Lower leg skin (tissue), 4 donors: ENCODE data around the gene PROM1. TPM values are rescaled to one million over a fixed set of nuclear protein-coding genes. Genes with fewer than 3 reads are reported as not detected.

ENCODE experiments used
- DNase-seq, 2 donors: peaks; one replicate each; pipeline ENCODE4 v3.0.0-alpha.2; 2019; ENCODE audit warnings: low spot score in 2 of 2
- H3K4me3 ChIP-seq: fragments of 200-600 bp; sonication (generic); 2 replicates; pipeline ENCODE4 v1.5.1; 2017; ENCODE audit warnings: mild to moderate bottlenecking, low read depth; ENCODE audit not compliant: poor library complexity, severe bottlenecking
- CTCF ChIP-seq, 3 donors: fragments of 450-650 bp; IDR thresholded peaks; one replicate each; pipeline ENCODE4 v1.5.1; 2016; ENCODE audit warnings: antibody characterized with exemption in 3 of 3, mild to moderate bottlenecking in 3 of 3, moderate library complexity in 2 of 3
- POLR2A ChIP-seq, 2 donors: fragments of 450-650 bp; IDR thresholded peaks; one replicate each; pipeline ENCODE4 v1.6.1; 2016 to 2017; ENCODE audit warnings: antibody characterized with exemption in 2 of 2, mild to moderate bottlenecking in 1 of 2, moderate library complexity in 1 of 2
- WGBS, 2 donors: methylation state at CpG; one replicate each; pipeline ENCODE4 v1.1.5; 2018; 5-methylcytosine and 5-hydroxymethylcytosine counted together
- intact Hi-C: fragments of 100-400 bp; cut with DNase I; formaldehyde crosslinking; loops from one replicate; pipeline ENCODE4 v1.15.0; 2023; ENCODE audit warnings: low total_unique reads
- total RNA-seq, 4 donors: library from RNA; depleted of rRNA; stranded (reverse); fragments of >200 nt; gene quantifications; one replicate each; pipeline ENCODE4 v1.1.0, GENCODE V29; 2016

The PROM1 gene
- total RNA-seq, 4 donors from 2014 or later = 1.3 to 7.6 (median 2.9) TPM

- WGBS, 2 donors = 83 to 88% methylated on average over 1 of the region's 1 CpG
- intact Hi-C loops = loop anchor here (5.0 kb wide), 1 partner anchor 232 kb away; no protein-coding TSS in a partner anchor
- H3K4me3 ChIP-seq = no peak overlapping the region
- TF ChIP-seq CTCF (IDR thresholded peaks at IDR 0.05) (no peak), POLR2A (IDR thresholded peaks at IDR 0.05) (no peak)
- no peak for DNase-seq
Measured at GRCh38 chr4:16029886-16030285, 53.9 kb downstream of the PROM1 start.

- no peak for TF ChIP-seq CTCF (IDR thresholded peaks at IDR 0.05)
- no peak for TF ChIP-seq POLR2A (IDR thresholded peaks at IDR 0.05)
- WGBS, 2 donors = 45 to 59% methylated on average over 4 of the region's 4 CpGs
- intact Hi-C loops = no loop called here
- no peak overlapping the region for H3K4me3 ChIP-seq
- no peak for DNase-seq
Measured at GRCh38 chr4:16029262-16029661, 54.6 kb downstream of the PROM1 start.

- WGBS, 2 donors = 82 to 90% methylated on average over 4 of the region's 4 CpGs
Measured at GRCh38 chr4:16027626-16028025, 56.2 kb downstream of the PROM1 start.

DNA sequence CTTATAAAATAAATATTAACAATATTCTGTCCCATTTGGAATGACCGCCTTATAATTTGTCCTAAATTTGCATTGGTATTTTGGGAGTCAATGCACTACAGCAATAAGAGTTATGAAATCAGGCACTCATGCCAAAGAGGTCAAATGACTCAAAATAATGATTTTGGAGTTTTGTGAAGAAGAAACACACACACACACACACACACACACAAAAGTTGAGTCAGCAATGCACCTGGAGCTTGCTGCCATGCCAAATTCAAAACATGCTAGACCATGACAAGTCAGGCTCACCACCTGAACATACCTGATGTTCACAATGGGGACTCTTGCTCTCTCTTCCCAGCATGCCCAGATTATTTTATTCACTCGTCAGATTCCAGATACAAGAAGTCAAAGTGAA, 56.7 kb downstream of the PROM1 start:
- no peak overlapping the region for H3K4me3 ChIP-seq
- 66 to 77% methylated on average over 2 of the region's 2 CpGs for WGBS, 2 donors
- intact Hi-C loops = no loop called here
- TF ChIP-seq CTCF (IDR thresholded peaks at IDR 0.05) (no peak), POLR2A (IDR thresholded peaks at IDR 0.05) (no peak)
- DNase-seq = no peak

More at GRCh38 chr4:16027626-16028025, 56.2 kb downstream of the PROM1 start:
- intact Hi-C loops = no loop called here
- TF ChIP-seq CTCF (IDR thresholded peaks at IDR 0.05) (no peak), POLR2A (IDR thresholded peaks at IDR 0.05) (no peak)
- DNase-seq = no peak
- H3K4me3 ChIP-seq = no peak overlapping the region

GRCh38 chr4:16026160-16026761, 57.6 kb downstream of the PROM1 start:
- TF ChIP-seq CTCF (IDR thresholded peaks at IDR 0.05) = no peak
- no peak for TF ChIP-seq POLR2A (IDR thresholded peaks at IDR 0.05)
- intact Hi-C loops = no loop called here
- DNase-seq = peak in 1 of 2 donors; percentile 24
- no peak overlapping the region for H3K4me3 ChIP-seq
- WGBS, 2 donors = 32 to 34% methylated on average over 5 of the region's 5 CpGs

DNA sequence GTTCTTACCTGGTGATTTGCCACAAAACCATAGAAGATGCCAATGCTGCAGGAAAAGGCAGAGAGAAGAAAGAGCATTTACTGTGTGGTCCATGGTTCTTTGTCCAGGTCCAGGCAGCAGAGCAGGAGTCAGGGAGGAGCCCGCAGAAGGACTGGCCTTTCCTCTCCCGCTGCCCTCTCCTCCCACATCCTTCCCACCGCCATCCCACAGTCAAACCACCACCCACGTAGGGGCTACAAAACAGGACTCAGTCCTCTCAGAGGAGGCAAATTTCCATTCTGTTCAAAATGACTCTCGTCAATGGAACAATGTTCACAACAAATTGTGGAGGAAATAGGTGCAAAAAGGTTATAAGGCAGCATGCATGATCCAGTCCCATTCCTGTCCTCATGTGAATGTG, 58.6 kb downstream of the PROM1 start:
- DNase-seq = no peak
- intact Hi-C loops = no loop called here
- no peak overlapping the region for H3K4me3 ChIP-seq
- WGBS, 2 donors = 77 to 85% methylated on average over 5 of the region's 5 CpGs
- TF ChIP-seq CTCF (IDR thresholded peaks at IDR 0.05) = no peak
- TF ChIP-seq POLR2A (IDR thresholded peaks at IDR 0.05) = no peak
